ENCODE data around the gene TRMU.

TRMU gene

DNA sequence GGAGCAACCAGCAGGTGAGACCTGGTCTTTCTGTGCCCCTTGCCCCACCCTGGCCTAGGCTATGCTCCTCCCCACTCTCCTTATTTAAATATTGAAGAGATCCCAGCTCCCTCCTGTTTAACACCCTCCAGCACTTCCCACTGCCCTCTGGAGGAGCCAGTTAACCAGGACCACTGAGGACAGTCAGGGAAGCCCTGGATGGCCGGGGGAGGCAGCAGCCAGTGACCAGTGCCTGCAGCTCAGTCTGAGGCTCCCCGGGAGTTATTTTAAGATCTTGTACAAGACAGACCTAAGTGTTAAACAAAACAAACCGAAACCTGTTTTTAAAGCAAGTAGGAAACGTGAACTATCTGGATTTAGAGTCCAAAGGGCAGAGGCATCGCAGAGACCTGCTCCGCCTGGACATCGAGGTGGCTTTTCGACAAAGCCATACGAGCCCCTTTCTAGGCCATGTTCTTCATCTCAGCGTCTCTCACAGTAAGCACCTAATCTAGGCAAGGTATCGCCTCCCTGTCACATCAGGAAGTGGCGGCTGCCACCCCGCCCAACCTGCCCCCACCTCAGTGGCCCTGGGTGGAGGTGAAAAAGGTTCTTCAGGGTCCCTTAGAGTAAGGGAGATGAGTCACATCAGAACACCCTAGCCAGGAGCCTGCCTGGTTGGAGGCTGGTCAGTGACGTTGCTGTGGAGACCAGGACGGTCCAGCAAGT lies 35.2 kb downstream of the TRMU start:
- ATAC-seq, result no peak
- no peak for TF ChIP-seq CSDC2 (CRISPR knock-in tag; IDR thresholded peaks at IDR 0.05)
- no peak for TF ChIP-seq POU6F1 (CRISPR knock-in tag; IDR thresholded peaks at IDR 0.05; ENCODE audit: borderline replicate concordance, low read depth)
- TF ChIP-seq BACH2 (CRISPR knock-in tag; IDR thresholded peaks at IDR 0.05; ENCODE audit: borderline replicate concordance), result no peak
- TF ChIP-seq OSR1 (CRISPR knock-in tag; IDR thresholded peaks at IDR 0.05), result no peak
- no peak for TF ChIP-seq GLIS3 (CRISPR knock-in tag; IDR thresholded peaks at IDR 0.05)
- TF ChIP-seq ZFP30 (CRISPR knock-in tag; IDR thresholded peaks at IDR 0.05), result no peak
- no peak for TF ChIP-seq ZNF565 (CRISPR knock-in tag; conservative IDR thresholded peaks at IDR 0.05; ENCODE audit: low read depth)
- TF ChIP-seq ESRRG (CRISPR knock-in tag; IDR thresholded peaks at IDR 0.05), result no peak
- TF ChIP-seq TSHZ2 (CRISPR knock-in tag; IDR thresholded peaks at IDR 0.05), result no peak
- no peak for TF ChIP-seq RARB (CRISPR knock-in tag; IDR thresholded peaks at IDR 0.05)
- no peak for TF ChIP-seq ZNF8 (CRISPR knock-in tag; IDR thresholded peaks at IDR 0.05)
- no peak for TF ChIP-seq CSRNP3 (CRISPR knock-in tag; IDR thresholded peaks at IDR 0.05)
- no peak for TF ChIP-seq ISL1 (CRISPR knock-in tag; IDR thresholded peaks at IDR 0.05)
- no peak for TF ChIP-seq PATZ1 (CRISPR knock-in tag; IDR thresholded peaks at IDR 0.05; ENCODE audit: borderline replicate concordance)
- TF ChIP-seq ZFP3 (CRISPR knock-in tag; IDR thresholded peaks at IDR 0.05), result no peak
- TF ChIP-seq ZNF70 (CRISPR knock-in tag; IDR thresholded peaks at IDR 0.05), result no peak

DNA sequence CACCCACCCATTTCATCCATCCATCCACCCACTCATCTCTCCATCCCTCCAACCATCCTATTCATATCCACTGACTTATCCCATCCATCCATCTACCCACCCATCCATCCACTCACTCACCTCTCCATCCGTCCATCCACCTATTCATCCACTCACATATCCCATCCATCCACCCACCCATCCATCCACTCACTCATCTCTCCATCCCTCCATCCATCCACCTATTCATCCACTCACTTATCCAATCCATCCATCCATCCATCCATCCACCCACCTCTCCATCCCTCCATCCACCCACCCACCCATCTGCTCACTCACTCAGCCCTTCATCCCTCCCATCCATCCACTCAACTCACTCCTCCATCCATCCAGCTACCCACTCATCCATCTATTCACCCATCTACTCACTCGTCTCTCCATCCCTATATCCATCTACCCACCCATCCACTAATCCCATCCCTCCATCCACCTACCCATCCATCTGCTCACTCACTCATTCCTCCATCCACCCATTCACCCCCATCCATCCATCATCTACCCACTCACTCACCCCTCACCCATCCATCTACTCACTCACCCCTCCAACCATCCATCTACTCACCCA lies 36.2 kb downstream of the TRMU start:
- TF ChIP-seq PPARA (CRISPR knock-in tag; IDR thresholded peaks at IDR 0.05; ENCODE audit: borderline replicate concordance) (no peak), RARB (CRISPR knock-in tag; IDR thresholded peaks at IDR 0.05) (no peak), GLIS3 (CRISPR knock-in tag; IDR thresholded peaks at IDR 0.05) (no peak), POU6F1 (CRISPR knock-in tag; IDR thresholded peaks at IDR 0.05; ENCODE audit: borderline replicate concordance, low read depth) (no peak), TOX (CRISPR knock-in tag; IDR thresholded peaks at IDR 0.05; ENCODE audit: borderline replicate concordance) (no peak), ARNTL (CRISPR knock-in tag; IDR thresholded peaks at IDR 0.05; ENCODE audit: borderline replicate concordance, low read depth) (no peak), OSR1 (CRISPR knock-in tag; IDR thresholded peaks at IDR 0.05) (no peak), ZNF70 (CRISPR knock-in tag; IDR thresholded peaks at IDR 0.05) (no peak), SNAI2 (CRISPR knock-in tag; IDR thresholded peaks at IDR 0.05) (no peak), ISL1 (CRISPR knock-in tag; IDR thresholded peaks at IDR 0.05) (no peak), ZNF565 (CRISPR knock-in tag; conservative IDR thresholded peaks at IDR 0.05; ENCODE audit: low read depth) (no peak), ZNF8 (CRISPR knock-in tag; IDR thresholded peaks at IDR 0.05) (no peak), CSRNP3 (CRISPR knock-in tag; IDR thresholded peaks at IDR 0.05) (no peak), TSHZ2 (CRISPR knock-in tag; IDR thresholded peaks at IDR 0.05) (no peak)
- no peak for ATAC-seq
